ENCODE results near the gene OSBPL10.

- no peak for TF ChIP-seq CTCF (IDR thresholded peaks at IDR 0.05)
- no peak for TF ChIP-seq POLR2AphosphoS5 (IDR thresholded peaks at IDR 0.05)
Observed at GRCh38 chr3:31724116-31724515, 256.9 kb downstream of the OSBPL10 start.
